IgD-negative memory B cell (primary cell): ENCODE measurements around the gene TENT4B. TPM values are rescaled to one million over a fixed set of nuclear protein-coding genes. Genes with fewer than 3 reads are reported as not detected.

Source experiments
- H3K27ac Mint-ChIP-seq, 3 donors: one replicate each; pipeline ENCODE4 v1.8.0; 2020 to 2022; ENCODE audit warnings: mild to moderate bottlenecking in 3 of 3, mixed read lengths in 3 of 3, moderate library complexity in 1 of 3
- H3K27me3 Mint-ChIP-seq: one replicate; pipeline ENCODE4 v1.8.0; 2021; ENCODE audit warnings: mixed read lengths
- H3K36me3 Mint-ChIP-seq: one replicate; pipeline ENCODE4 v1.8.0; 2020; ENCODE audit warnings: mild to moderate bottlenecking, mixed read lengths
- H3K4me1 Mint-ChIP-seq, 3 donors: one replicate each; pipeline ENCODE4 v1.8.0; 2020 to 2022; ENCODE audit warnings: mixed read lengths in 3 of 3, mild to moderate bottlenecking in 1 of 3
- H3K4me3 Mint-ChIP-seq, 4 donors: one replicate each; pipeline ENCODE4 v1.8.0; 2020 to 2022; ENCODE audit warnings: mild to moderate bottlenecking in 4 of 4, mixed read lengths in 4 of 4, moderate library complexity in 3 of 4
- H3K9me3 Mint-ChIP-seq, 3 donors: one replicate each; pipeline ENCODE4 v1.8.0; 2020 to 2021; ENCODE audit warnings: mixed read lengths in 3 of 3, mild to moderate bottlenecking in 1 of 3
- polyA plus RNA-seq: library from polyadenylated mRNA; unstranded; fragments of 300-500 nt; fragmentation: Illumina TruSeq; gene quantifications from one replicate; pipeline ENCODE4 v1.2.3, GENCODE V29; 2021

TENT4B gene
- polyA plus RNA-seq, 1 donor from 2014 or later = 3.4 TPM

DNA sequence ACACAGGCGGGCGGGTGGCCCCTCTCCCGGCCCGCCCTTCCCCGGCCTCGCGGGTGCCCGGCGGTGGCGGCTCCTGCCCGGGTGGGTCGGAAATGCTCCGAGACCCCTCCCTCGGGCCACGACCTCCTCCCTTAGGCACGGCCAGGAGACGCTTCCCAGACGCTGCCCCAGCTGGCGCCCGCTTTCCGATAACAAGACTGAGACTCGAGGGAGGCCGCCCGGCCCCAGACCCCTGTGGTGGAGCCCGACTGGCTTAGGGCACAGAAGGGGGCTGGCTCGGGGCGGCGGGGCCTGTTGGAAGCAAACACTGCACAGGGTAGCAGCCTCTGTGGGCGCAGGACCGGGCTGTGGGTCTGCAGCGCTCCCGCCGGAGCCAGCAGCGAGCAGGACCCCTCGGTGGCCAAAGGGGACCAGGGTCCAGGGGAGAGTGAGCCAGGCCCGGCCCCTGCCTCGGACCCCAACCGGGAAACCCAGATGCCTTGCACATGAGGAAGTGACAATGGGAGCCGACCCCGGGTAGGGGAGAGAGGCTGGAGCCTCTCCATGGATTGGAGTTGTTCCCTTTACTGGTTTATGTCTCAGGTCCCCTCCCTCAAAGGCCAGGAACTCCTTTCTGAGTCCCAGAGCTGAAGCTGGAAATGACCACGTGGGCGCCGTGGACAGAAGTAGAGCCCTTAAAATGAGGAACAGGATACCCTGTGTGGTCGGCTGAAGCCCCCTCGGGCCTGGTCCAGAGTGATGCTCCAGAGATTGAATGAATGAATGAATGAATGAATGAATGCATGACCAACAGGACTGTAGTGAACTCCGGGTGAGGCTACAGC, 93.4 kb downstream of the TENT4B start:
- no peaks in the 10 kb centered on the region for H3K27me3 Mint-ChIP-seq
- H3K9me3 Mint-ChIP-seq = no peaks in the 10 kb centered on the region
- H3K27ac Mint-ChIP-seq = no peak overlapping the region
- peak overlapping the region; percentile 37 to 86 (median 80) for H3K4me3 Mint-ChIP-seq
- H3K36me3 Mint-ChIP-seq = no peaks in the 10 kb centered on the region
- peaks cover 0 to 4% (median 3%) of the 10 kb centered on the region in 3 donors for H3K4me1 Mint-ChIP-seq

DNA sequence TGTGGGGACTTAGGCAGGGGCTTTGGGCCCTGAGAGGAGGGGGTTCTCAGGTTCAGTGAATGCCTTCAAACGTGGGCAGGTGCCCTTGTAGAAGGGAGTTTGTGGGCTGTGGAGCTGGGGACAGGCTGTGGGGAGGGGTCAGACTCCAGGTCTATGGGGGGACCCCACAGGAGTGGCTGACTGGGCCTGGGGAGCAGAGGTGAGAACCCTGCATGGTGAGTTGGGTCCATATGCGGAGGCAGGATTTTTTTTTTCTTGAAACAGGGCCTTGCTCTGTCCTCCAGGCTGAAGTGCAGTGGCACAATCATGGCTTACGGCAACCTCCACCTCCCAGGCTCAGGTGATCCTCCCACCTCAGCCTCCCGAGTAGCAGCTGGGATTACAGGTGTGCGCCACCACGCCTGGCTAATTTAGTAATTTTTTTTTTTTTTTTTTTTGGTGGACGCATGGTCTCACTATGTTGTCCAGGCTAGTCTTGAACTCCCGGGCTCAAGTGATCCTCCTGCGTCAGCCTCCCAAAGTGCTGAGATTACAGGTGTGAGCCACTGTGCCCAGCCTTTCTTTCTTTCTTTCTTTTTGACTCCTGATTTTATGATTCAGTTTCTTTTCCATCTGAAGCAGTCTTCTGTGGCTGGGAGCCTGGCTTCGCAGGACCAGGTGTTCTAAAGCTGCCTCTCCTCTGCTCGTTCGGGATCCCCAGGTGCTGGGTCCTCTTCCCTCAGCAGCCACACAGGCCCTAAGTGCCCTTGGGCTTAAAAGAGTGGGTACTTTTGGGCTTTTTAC, 94.2 kb downstream of the TENT4B start:
- Mint-ChIP-seq H3K4me1 (peaks cover 0 to 4% (median 3%) of the 10 kb centered on the region in 3 donors), H3K4me3 (peak overlapping the region; percentile 64 to 86 (median 80)), H3K36me3 (no peaks in the 10 kb centered on the region), H3K9me3 (no peaks in the 10 kb centered on the region), H3K27ac (no peak overlapping the region), H3K27me3 (no peaks in the 10 kb centered on the region)

DNA sequence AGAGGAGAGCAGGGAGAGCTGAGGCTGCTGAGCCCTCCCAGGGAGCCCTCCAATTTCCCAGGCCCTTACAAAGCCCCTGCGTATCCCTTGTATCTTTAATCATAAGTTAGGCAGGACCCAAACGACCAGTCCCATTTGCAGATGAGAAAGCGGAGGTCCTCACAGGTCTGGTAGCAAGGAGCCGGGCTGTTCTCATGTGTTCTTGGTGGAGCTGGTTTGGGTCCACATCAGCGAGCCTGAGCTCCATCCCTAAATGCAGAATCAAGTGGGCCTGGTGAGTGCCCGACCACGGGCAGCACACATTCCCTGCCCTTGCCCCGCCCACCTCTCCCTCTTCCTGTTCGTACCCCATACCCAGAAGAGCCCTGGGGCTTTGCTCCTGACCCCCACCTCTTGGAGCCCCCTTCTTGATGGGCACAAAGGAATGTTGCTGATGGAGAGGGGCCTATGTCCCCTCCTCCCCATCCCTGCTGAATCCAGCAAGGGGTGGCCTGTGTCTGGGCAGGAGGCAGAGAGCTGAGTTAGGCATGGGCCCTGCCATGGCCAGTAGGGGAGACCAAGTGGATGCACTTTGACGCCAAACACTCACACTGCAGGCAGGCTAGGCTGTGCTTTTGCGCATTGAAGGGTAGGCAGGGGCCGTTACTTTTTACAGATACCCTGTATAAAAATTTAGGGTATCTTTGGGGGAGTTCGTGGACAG, 95.0 kb downstream of the TENT4B start:
- Mint-ChIP-seq H3K27me3 (no peaks in the 10 kb centered on the region), H3K36me3 (no peaks in the 10 kb centered on the region), H3K27ac (no peak overlapping the region), H3K4me1 (peaks cover 0 to 4% (median 3%) of the 10 kb centered on the region in 3 donors), H3K9me3 (no peaks in the 10 kb centered on the region), H3K4me3 (peak overlapping the region; percentile 44 to 83 (median 68))

DNA sequence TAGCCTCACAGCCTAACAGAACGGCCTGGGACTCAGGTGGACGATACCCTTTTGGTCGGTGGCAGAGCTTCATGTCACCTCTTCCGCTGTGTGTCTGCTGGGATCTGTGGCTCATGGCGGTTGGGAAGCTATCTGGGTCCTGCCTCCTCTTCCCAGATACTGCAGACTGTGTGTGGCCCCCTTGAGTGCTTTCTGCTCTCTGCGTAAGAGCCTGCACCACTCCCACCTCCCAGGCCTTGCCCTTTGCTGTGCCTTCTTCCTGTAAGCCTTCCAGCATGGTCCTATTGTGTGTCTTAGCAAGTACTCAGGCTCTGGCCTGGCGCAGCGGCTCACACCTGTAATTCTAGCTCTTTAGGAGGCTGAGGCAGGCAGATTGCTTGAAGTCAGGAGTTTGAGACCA, 95.7 kb downstream of the TENT4B start:
- H3K4me3 Mint-ChIP-seq = peak overlapping the region in 2 of 4 donors; percentile 22 to 23
- no peak overlapping the region for H3K27ac Mint-ChIP-seq
- H3K9me3 Mint-ChIP-seq = no peaks in the 10 kb centered on the region
- no peaks in the 10 kb centered on the region for H3K27me3 Mint-ChIP-seq
- no peaks in the 10 kb centered on the region for H3K36me3 Mint-ChIP-seq
- H3K4me1 Mint-ChIP-seq = peaks cover 0 to 4% (median 3%) of the 10 kb centered on the region in 3 donors

DNA sequence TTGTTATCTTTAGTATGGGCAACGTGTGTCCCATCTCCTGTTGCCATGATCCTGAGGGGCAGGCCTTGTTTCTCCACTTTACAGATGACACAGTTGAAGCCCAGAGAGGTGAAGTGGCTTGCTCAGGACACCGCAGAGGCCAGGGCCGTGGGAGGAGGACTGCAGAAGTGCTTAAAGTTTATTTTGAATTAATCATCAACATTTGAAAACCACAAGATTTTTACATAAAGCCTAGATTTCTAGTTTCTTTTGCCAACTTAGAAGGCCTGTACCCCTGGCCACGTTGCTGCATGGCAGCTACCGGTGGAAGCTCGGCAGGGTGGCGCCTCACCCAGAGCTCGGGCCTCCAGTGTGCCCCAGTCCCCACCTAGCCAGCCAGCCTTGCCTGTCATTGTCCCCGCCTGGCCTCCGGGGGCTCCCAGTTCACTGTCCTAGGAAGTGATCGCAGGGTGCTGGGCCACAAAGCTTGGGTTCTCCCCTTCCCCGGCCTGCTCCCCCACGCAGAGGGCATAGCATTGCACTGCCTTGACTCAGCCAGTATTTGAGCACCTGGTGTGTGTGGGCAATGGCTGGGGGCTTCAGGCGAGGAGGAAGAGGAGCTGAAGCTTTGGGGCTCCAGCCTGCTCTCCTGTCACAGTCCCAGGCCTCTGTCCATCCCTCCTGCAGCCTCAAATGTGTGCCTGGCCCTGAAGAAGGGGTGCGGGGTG, 98.4 kb downstream of the TENT4B start:
- no peak overlapping the region for H3K27ac Mint-ChIP-seq
- no peak overlapping the region for H3K4me3 Mint-ChIP-seq
- peaks cover 1% of the 10 kb centered on the region for H3K27me3 Mint-ChIP-seq
- peaks cover 0 to 2% (median under 1%) of the 10 kb centered on the region in 3 donors for H3K4me1 Mint-ChIP-seq
- no peaks in the 10 kb centered on the region for H3K36me3 Mint-ChIP-seq
- H3K9me3 Mint-ChIP-seq = peaks cover 0 to 2% (median 0%) of the 10 kb centered on the region in 3 donors

DNA sequence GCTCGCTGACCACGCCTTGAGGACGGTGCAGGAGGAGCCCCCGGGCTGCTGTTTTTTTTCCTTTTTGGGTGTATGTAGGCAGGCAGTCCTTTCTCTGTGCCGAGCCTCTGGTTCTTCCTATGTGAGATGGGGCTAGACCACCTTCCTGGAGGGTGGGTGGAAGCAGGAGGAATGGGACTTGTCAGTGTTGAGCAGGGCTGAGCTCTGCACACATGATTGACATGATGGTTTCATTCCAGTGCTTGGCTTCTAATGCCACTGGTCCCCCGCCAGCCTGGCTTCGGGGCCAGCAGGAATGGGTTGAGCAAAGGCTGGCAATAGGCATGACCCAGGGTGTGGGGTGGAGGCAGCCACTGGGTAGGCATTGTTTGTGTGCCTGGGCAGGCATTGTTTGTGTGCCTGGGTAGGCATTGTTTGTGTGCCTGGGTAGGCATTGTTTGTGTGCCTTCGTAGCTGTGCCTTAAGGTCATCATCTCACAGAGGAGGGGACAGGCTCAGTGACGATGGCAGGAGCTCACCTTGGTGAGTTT, 99.0 kb downstream of the TENT4B start:
- H3K4me1 Mint-ChIP-seq = peaks cover 0 to 3% (median under 1%) of the 10 kb centered on the region in 3 donors
- H3K27ac Mint-ChIP-seq = no peak overlapping the region
- H3K4me3 Mint-ChIP-seq = no peak overlapping the region
- peaks cover 0 to 2% (median 0%) of the 10 kb centered on the region in 3 donors for H3K9me3 Mint-ChIP-seq
- H3K27me3 Mint-ChIP-seq = peaks cover 1% of the 10 kb centered on the region
- no peaks in the 10 kb centered on the region for H3K36me3 Mint-ChIP-seq

DNA sequence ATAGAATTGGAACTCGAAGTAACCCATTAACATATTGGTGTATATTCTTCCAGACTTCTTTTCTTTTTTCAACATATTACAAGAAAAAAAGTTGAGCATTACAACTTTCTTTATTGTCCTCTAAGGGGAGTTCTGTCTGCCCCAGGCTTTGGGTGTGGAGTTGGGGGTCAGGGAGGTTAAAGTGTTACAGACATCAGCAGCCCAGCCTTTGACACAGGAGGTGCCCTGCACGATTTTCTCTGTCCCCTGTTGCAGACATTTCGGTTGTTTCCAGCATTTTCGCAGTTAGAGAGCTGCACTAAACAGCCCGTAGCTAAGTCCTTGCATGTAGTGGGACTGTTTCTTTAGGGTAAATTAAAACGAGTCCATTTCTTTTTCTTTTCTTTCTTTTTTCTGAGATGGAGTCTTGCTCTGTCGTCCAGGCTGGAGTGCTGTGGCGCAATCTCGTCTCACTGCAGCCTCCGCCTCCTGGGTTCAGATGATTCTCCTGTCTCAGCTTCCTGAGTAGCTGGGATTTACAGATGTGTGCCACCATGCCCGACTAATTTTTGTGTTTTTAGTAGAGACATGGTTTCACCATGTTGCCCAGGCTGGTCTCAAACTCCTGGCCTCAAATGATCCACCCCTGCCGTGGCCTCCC, 99.9 kb downstream of the TENT4B start:
- Mint-ChIP-seq H3K4me1 (peaks cover 0 to 3% (median 0%) of the 10 kb centered on the region in 3 donors), H3K27ac (no peak overlapping the region), H3K9me3 (peaks cover 0 to 2% (median 0%) of the 10 kb centered on the region in 3 donors), H3K4me3 (no peak overlapping the region), H3K27me3 (peaks cover 1% of the 10 kb centered on the region), H3K36me3 (no peaks in the 10 kb centered on the region)

DNA sequence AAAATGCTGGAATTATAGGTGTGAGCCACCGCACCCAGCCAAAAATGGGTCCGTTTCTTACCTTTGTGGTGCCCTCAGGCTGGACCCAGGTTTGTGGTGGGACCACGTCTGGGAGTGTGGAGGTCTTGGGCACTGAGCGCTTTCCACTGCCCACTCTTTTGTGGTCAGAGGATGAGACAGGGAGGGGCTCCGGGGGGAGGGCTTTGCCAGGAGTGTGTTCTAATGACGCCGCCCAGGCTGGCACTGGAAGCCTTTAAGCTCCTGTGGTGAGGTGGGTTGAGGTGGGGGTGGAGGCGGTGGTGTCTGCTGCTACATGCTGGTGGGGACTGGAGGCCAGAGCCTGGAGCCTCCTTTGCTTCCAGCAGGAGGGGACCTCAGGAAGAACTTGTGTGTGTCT, 100.4 kb downstream of the TENT4B start:
- Mint-ChIP-seq H3K9me3 (peaks cover 0 to 2% (median 0%) of the 10 kb centered on the region in 3 donors), H3K4me3 (no peak overlapping the region), H3K36me3 (no peaks in the 10 kb centered on the region), H3K27me3 (peaks cover 1% of the 10 kb centered on the region), H3K4me1 (peaks cover 0 to 3% (median 0%) of the 10 kb centered on the region in 3 donors), H3K27ac (no peak overlapping the region)

DNA sequence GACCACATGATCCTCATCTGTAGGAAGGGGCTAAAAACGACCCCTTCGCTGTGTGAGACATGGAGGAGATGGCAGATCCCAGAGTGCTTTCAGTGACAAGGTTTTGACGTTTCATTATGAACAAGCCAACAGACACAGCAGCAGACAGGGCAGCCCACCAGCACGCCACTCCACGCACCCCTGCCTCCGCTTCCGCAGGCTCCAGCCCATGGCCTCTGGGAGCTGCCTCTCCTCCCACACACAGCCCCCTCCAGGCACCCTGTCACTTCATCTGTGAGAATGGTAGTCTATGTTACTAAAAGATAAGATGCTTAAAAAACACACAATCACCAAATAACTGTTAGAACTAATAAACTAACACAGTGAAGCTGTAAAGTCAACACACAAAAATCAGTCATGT, 101.0 kb downstream of the TENT4B start:
- H3K9me3 Mint-ChIP-seq = peaks cover 0 to 2% (median 0%) of the 10 kb centered on the region in 3 donors
- no peaks in the 10 kb centered on the region for H3K36me3 Mint-ChIP-seq
- H3K4me1 Mint-ChIP-seq = peaks cover 0 to 3% (median 0%) of the 10 kb centered on the region in 3 donors
- no peak overlapping the region for H3K4me3 Mint-ChIP-seq
- peaks cover 1% of the 10 kb centered on the region for H3K27me3 Mint-ChIP-seq
- no peak overlapping the region for H3K27ac Mint-ChIP-seq

DNA sequence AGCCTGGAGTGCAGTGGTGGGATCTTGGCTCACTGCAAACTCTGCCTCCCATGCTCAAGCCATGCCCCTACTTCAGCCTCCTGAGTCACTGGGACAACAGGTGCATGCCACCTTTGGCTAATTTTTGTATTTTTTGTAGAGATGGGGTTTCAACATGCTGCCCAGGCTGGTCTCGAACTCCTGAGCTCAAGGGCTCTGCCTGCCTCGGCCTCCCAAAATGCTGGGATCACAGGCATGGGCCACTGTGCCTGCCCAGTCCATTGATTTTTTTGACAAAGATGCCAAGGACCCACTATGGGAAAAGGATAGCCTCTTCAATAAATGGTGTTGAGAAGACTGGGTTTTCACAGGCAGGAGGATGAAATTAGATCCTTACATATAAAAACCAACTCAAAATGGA, 102.4 kb downstream of the TENT4B start:
- H3K4me1 Mint-ChIP-seq = peaks cover 0 to 3% (median 0%) of the 10 kb centered on the region in 3 donors
- H3K27ac Mint-ChIP-seq = no peak overlapping the region
- H3K36me3 Mint-ChIP-seq = no peaks in the 10 kb centered on the region
- no peak overlapping the region for H3K4me3 Mint-ChIP-seq
- peaks cover 0 to 2% (median 0%) of the 10 kb centered on the region in 3 donors for H3K9me3 Mint-ChIP-seq
- H3K27me3 Mint-ChIP-seq = peaks cover 9% of the 10 kb centered on the region

DNA sequence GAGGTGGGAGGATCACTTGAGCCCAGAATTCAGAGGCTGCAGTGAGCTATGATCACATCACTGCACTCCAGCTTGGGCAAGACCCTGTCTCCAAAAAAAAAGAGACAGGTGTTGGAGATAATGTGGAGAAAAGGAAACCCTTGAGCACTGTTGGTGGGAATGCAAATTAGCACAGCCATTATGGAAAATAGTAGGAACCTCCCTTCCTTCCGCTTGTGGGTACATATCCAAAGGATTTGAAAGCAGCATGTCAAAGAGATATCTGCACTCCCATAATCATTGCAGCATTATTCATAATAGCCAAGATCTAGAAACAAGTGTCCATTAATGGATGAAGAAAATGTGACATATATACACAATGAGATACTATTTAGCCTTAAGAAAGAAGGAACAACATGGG, 103.5 kb downstream of the TENT4B start:
- Mint-ChIP-seq H3K9me3 (peaks cover 0 to 2% (median 0%) of the 10 kb centered on the region in 3 donors), H3K36me3 (no peaks in the 10 kb centered on the region), H3K4me1 (peaks cover 0 to 3% (median 0%) of the 10 kb centered on the region in 3 donors), H3K27me3 (peaks cover 12% of the 10 kb centered on the region), H3K27ac (no peak overlapping the region), H3K4me3 (no peak overlapping the region)

DNA sequence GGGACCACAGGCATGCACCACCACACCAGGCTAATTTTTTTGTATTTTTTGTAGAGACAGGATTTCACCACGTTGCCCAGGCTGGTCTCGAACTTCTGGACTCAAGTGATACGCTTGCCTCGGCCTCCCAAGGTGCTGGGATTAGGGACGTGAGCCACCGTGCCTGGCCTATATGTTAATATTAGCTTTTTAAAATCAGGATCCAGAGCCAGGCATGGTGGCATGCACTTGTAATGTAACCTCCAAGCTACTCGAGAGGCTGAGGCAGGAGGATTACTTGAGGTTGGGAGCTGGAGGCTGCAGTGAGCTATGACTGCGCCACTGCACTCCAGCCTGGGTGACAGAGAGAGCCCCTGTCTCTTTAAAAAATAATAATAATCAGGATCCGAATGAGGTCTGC, 104.8 kb downstream of the TENT4B start:
- H3K36me3 Mint-ChIP-seq = no peaks in the 10 kb centered on the region
- no peak overlapping the region for H3K27ac Mint-ChIP-seq
- H3K4me1 Mint-ChIP-seq = peaks cover 0 to 3% (median 0%) of the 10 kb centered on the region in 3 donors
- H3K27me3 Mint-ChIP-seq = peaks cover 12% of the 10 kb centered on the region
- H3K9me3 Mint-ChIP-seq = peaks cover 0 to 2% (median 0%) of the 10 kb centered on the region in 3 donors
- no peak overlapping the region for H3K4me3 Mint-ChIP-seq

DNA sequence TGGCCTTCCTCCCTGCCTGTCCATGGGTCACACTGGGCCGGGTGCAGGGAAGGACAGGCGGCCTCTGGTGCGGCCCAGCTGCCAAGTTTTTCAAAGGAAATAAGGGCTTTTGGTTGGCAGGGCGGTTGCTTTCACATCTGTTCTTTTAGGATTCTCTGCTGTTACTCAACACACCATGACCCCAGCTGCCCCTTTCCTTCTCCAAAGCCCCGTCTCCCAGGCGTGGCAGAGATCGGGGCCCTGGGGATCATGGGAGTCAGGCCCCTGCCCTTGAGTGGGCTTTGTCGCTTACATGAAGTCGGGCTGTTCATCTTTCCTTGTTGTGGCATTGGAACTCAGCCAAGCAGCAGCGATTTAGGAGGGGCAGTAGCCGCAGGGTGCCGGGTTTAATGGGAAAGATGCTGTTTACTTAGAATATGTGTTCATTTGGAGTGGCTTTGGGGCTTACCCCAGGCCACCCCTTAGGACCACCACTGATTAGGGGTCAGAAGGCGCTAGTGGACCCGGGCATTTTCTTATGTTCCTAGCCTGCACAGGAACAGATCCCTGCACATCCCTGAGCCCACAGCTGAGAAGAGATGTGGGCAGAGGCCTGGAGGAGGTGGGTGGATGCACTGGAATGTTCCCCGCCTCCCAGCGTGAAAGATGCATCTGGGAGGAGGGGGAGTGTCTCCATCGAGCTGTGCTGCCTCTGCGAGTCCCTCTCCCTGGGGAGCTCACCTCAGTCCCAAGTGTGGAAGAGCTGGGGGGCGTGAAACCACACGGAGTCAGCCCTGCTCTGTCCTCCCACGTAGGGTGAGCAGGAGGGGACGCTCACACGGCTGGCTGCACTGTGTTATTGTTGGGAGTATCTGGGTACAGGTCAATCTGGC, 106.5 kb downstream of the TENT4B start:
- Mint-ChIP-seq H3K4me3 (peak overlapping the region in 1 of 4 donors; percentile 44), H3K36me3 (no peaks in the 10 kb centered on the region), H3K4me1 (peaks cover 6 to 8% (median 7%) of the 10 kb centered on the region in 3 donors), H3K27me3 (peaks cover 10% of the 10 kb centered on the region), H3K9me3 (no peaks in the 10 kb centered on the region), H3K27ac (peak overlapping the region in 2 of 3 donors; percentile 30 to 39)
